Stromal cell of bone marrow (primary cell): Measurements from ENCODE around the gene ATP1A2.

Experiments used
- DNase-seq: peaks from one replicate; pipeline ENCODE4 v3.0.0-alpha.2; 2012; ENCODE audit warnings: low read depth

The ATP1A2 gene

DNA sequence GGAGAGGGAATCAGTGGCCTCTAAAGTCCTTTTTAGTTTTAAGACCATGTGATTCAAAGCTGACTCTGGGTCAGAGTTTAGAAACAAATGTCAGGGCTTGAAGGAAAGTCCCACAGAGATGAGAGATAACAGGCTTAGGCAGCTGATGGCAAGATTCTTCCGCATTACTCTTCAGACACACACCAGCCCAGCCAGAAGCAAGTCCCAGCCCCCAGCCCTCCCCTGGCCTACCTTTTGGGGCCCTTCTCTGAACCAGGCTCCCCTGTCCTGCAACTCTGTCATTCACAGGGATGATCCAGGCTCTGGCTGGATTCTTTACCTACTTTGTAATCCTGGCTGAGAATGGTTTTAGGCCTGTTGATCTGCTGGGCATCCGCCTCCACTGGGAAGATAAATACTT is 61.7 kb downstream of the ATP1A2 start:
- no peak for DNase-seq

DNA sequence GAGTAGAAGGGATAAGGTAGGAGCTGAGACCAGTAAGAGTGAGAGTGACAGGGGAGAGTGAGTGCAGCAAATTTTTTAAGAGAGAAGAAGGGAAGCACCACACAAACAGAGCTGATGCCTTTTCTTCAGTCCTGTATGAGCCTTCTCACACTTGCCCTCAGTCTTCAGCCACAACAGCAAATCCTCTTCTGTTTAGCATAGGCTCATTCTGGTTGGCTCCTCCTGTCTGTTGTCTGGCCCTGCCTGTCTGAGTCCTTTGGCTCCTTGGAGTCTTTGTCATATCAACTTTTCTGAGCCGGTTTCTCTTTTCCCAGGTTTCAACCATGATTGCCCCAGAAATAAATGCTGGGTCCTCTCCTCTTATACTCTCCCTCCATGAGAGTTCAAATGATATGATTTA is 62.1 kb downstream of the ATP1A2 start:
- DNase-seq, result no peak

DNA sequence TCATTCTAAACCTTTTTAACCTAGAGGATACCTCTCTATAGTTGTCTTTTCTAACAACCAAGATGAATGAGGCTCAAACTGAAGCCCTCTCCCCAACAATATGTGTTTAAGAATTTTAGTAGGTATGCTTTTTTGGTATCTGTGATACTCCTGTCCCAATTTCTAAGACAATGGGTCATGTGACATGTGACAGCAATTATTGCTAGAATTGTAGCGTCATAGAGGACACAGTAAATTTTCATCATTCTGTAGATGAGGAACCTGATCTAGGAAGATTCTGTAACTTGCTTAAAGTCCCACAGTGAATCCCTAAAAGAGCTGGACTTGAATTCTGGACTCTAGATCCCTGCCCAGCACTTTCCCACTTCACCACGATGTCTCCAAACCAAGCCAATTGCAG is 63.2 kb downstream of the ATP1A2 start:
- DNase-seq, result no peak

DNA sequence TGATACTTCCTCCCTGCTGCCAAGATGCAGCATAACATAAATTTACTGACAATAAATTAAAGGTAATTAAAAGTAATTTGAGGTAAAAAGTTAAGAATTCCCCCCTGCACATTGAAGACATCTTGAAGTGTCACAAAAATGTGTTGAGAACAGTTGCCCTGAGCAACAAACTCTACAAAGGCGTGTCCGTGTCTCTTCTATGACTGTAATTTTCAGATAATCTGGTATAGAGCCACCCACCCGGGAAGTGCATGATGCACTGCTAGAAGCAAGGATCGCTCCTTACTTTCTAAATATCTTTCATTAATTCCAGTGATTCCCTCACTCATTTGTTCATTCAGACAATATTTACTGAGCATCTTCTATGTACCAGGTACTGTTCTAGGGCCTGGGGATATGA is 63.8 kb downstream of the ATP1A2 start:
- DNase-seq, result no peak

DNA sequence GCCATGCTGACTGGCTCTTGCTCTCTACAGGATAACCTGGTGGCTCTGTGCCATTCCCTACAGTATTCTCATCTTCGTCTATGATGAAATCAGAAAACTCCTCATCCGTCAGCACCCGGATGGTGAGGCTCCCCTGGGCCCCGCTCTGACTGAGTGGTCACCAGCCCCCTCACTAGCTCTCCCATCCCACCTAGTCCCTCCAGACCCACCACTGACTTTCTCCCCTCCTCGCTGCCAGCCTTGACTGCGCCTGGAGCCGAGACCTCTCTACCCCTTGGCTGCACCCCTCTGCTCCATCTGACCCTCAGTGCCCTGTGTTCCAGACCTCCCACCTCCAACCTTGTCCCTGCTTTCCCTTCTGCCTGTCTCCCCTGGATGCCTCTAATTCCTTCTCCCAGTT is 70.7 kb downstream of the ATP1A2 start:
- DNase-seq, result no peak

DNA sequence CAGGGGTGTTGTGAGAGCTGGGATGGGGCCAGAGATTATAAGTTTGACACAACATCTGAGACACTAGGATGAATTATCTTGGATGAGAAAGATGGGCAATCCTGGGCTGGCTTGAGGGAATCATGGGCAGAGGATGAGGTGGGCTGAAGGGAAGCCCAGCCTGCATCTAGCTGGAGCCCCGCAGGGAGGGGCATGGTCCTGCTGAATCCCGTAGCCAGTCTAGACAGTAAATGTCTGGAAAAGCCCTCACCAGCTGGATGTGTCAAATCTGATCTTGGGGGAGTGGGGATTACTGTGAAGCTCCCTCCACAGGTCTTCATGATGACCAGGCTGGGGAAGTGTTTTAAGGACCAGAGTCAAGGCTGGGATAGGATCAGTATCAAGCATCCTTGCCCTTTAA is 71.2 kb downstream of the ATP1A2 start:
- no peak for DNase-seq

DNA sequence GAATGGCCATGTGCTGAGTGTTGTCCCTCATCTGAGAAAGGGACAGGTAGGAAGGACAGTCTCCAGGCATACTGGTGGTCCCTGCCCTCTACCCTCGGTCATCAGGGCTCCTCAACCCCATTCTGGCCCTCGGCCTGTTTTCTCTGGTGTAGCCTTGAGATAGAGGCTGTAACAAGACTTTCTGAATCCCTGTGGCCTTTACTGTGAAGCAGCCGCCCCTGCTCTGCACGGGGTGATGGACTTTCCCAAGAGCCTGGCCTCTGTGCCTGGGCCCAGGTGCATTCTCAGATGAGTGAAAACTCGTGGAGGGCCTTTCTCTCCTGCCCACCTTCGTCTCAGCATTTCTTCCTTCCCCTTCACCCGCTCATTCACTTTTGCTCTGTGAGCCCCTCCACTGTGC is 71.8 kb downstream of the ATP1A2 start:
- DNase-seq, result no peak

DNA sequence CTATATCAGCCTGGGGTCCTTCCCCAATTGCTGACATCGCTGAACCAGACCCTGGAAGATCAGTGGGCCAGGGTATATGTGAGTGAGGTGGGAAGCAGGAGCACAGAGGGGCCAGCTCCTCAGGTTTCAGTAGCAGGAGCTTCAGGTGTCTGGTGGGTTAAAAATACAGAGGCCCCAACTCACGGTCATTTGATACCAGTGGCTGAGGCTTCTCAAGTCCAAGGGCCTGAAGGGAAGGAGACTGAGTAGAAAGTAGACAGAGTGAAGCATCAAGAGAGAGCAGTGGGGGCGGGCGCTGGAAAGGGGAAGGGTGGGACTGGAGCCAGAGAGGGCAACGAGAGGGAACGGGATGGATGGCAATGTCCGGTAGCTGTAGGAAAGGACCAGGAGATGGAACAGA is 72.8 kb downstream of the ATP1A2 start:
- DNase-seq, result no peak

DNA sequence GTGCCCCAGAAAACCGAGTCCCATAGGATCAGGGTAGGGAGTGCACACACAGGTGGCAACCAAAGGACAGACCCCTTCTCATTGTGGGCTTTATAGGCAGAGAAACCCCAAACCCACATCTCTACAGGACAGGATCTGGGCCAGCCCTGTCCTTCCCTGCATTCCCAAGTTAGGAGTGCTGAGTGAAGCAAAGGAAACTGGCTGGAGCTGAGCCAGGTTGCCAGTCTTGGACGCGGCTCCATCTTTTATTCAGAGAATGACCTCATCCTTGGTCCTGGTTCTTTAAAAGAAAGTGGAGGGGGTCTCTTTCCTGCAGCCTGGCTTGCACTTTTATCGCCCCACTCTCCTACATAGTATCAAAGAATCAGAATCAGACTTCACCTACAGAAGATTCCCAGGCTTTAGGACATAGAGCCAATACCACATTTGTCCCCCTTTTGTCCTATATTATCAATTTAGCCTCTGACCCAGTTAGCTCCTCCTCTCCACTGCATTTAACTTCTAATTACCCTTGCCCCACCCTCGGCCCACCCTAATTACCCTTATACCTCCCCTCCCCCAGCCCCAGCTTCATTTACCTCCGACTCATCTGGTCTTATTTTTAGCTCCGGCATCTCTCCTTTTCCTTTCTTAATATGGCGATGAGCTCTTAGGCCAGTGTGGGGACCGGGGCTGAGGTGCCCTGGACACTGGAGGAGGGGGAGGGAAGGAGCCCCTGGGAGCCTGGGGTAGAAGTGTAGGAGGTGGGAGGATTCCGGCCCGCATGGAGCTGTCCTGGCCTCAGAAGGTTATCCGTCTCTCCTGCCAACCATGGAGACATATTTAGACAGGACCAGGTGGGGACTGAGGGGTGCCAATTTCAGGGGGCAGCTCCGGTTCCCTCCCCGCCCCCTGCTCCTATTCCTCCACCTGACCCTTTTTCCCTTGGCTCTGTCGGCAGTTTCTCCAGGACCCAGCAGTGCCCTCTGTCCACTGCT is 74.4 kb downstream of the ATP1A2 start, which contains the start of gene CASQ1:
TSS of gene CASQ1 (plus strand) at position 927 of the 977 bp plus-strand sequence. CDS start 177 bp downstream, outside the sequence.
- no peak for DNase-seq

DNA sequence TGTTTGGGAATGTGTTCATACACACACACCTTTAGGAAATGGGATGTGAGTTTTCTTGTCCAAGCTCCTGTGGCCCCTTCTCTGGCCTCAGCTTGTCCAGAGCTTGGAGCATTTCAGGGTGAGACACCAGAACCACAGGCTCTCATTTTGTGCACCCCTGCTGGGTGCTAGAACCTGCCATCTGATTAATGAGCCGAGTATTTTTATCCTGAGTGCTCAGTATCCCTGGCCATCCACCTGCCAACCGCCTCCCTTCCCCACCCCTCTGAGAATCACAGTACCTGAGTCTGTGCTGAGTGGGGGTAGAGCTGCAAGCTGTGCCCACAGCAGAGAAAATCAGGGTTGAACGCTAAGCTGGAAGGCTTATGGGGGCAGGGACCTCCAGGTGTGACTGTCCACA is 76.2 kb downstream of the ATP1A2 start:
- no peak for DNase-seq

DNA sequence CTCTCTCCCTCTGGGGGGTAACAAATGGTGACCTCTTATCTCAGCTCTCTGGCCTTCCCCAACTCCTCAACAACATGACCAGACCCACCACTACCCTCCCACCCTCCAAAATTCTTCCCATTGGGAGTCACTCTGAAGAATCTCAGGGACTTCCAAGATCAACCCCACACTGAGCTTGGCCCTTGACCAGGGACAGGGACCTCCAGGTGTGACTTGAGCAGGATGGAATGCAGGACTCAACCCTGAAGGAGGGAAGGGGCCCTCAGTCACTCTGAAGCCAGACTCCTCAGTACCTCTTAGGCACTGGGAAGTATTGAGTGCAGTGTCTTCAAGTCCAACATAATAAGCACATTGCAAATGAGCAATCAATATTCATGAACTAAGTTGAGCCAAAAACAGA is 76.7 kb downstream of the ATP1A2 start:
- no peak for DNase-seq
